DMS79 (cell line): ENCODE results near the gene LAMA3.

Experiments used
- DNase-seq: peaks from one replicate; lab custom pipeline; 2025; lab: John Stamatoyannopoulos, UW

Gene LAMA3

DNA sequence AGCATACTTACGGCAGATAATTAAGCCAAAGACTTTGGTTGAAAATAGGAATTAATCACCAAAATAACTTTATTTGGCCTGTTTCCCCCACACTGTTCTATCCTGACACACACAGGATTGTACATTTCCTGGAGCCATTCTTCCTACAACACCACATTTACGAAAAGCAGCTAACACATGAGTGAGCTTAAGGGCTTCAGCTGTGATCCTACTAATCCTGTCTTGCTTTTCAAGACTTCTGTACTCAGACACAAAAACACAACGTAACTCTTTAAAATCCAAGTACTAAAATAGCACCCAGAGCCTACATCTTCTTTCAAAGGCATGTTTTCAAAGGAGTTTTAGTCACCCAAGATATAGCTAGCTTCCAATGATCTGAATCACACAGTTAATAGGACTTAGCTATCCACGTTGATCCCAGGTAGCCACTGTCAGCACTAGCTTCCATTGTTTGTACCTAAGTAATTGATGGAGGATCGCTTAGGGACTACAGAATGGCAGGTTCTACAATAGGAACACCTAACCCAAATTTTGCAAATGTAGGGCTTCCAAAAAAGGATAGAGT is 282.5 kb downstream of the LAMA3 start:
- no peak for DNase-seq

DNA sequence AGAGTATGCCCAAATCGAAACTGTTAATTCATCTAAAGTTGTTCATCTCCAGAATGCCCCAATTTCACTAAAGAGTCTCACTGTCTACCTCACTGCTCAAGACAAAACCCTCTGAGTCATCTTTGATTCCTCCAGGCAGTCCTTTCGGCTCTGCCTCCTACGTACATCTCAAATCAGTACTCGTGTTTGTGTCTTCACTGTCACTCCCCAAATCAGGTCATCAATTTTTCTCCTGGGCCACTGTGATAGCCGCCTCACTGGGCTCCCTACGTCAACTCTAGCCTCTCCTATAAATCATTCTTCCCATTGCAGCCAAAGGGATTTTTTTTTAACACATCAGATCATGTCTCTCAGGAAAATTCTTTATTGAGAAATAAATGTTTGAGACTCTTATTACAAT is 283.2 kb downstream of the LAMA3 start:
- DNase-seq: no peak

DNA sequence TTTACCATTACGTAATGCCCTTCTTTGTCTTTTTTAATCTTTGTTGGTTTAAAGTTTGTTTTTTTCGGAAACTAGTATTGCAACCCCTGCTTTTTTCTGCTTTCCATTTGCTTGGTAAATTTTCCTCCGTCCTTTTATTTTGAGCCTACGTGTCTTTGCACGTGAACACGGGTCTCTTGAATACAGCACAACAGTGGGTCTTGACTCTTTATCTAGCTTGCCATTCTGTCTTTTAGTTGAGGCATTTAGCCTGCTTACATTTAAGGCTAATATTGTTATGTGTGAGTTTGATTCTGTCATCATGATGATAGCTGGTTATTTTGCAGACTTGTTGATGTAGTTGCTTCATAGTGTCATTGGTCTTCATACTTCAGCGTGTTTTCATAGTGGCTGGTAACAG is 287.9 kb downstream of the LAMA3 start:
- DNase-seq: no peak

DNA sequence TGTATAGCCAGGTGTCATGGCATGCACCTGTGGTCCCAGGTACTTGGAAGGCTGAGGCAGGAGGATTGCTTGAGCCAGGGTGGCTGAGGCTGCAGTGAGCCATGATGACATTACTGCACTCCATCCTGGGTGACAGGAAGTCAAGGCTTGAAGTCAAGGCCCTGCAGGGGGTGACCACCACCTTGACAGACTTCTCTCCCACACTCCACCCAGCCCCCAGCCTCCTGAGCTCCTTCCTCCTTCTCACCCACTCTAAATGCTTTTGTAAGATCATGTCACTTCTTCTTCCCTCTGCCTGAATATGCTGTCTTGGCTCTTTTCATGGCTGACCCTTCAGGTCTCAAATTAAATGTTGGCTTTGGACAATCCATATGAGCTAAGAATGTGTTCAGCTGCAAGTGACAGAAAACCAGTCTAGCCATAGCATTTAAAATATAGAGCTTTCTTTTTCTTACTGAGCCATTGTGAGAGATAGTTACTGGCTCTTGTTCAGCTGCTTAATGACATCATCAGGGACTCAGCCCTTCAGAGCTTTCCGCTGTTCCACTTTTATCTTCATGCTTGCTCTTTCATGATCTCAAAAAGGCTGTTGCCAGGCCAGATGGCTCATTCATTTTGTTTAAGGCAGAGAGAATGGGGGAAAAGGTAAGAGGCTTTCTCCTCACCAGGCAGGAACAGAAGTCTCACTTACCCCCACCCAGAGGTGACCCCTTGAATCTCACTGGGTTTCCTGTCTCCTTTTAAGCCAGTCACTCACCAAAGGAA is 288.6 kb downstream of the LAMA3 start:
- no peak for DNase-seq

DNA sequence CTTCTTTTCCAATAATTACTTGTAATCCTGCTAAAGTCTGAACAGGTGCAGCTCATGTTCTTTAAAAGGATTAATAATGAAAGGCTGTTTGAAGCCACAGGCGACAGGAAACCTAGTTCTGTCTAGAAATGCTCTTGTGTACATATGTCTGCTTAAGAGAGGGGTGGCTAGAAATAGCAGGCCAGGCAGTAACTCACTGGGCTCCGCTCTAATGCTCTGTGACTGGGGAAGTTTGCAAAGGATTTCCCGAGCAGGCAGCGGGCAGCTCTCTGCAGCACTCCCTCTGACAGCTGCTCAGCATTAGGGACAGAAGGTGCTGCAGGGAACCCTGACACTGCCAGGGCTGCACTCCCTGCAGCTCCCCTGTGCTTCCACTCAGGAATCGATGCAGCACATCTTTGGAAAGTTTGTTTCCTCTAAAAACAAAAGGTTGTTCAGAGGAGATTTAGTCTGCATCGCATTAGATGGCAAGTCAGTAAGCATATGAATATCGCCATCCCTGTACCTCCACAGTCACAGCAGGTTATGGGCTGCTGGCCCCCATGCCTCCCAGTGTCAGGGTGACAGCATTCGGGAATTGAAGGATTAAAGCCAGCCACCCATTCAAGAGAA is 292.2 kb downstream of the LAMA3 start:
- DNase-seq: no peak

DNA sequence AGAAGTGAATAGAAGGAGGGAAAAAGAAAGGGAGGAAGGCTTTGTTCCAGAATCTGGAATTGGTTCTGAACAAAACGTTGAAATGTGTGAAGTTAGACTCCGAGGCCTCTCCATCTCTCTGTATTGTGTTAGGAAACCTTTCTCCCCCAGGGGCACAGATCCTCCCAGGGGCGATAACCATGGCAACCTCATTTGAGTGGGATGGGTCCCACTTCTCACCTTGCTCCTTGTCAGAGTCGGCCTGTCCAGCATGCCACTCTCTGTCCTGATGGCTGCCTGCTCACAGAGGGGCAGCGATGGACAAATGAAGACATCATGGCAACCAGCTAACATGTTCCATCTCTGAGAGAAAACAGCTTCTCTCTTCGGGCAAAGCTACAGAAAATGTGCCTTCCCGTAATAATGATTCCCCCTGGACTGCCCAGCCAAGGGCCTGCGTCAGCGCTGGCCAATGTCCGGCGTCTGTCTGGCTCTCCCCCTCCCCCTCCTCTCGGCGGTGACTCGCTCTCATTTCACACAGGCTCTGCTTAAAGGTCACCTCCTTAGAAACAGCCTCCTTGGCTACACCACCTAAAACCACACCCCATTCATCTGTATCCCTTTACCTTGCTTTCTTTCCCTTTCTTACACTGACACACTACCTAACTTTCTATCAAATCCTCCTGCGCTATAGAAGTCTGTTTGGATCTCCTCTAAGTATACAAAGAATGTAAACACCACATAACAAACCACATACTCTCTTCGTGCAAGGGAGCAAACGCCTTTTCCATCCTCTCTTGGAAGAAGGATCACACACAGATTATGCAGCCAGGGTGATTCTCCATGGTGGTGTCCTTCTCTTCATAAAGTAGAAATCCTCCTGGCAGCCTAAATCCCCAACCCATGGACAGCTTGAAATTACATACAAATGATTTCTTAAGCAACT is 293.2 kb downstream of the LAMA3 start:
- no peak for DNase-seq

DNA sequence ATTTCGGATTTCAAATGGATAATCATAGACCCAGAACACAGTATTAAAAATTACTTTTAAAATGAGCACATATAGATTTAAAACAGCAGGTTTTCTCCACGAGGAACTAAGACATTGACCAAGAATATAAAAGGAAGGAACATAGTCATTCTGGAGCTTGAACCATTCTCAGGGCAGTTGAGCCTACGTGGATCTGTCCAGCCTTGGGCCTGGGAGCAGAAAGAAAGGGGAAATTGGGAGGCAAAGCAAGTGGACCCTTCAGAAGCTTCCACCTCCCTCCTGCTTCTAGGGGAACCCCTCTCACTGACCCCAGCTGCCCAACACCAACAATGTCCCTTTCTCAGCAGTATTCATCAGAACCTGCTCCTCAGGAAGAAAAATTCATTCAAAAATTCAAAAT is 293.9 kb downstream of the LAMA3 start:
- DNase-seq: no peak

DNA sequence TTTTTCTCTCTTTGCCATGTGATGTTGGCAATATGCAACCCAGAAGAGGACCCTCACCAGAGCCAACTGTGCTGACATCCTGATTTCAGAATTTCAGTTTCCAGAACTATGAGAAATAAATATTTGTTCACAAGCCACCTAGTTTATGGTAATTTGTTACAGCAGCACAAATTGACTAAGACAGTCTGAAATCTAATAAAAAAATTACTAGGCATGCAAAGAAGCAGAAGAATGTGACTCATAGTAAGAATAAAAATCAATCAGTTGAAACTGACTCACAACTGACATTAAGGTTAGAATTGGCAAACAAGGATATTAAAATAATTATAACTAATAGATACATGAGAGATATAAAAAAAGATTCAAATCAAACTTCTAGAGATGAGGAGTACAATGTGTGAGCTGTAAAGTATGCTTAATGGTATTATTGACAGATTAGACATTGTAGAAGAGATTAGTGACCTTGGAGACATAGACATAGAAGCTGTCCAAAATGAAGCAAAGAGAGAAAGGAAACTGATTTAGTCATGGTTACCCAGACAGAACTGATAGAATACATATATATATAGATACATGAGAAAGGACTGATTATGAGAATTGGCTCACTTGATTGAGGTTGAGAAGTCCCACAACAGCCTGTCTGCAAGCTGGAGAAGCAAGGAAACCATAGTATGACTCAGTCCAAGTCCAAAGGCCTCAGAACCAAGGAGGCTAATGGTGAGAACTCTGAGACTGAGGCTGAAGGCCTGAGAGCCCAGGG is 297.5 kb downstream of the LAMA3 start:
- no peak for DNase-seq

DNA sequence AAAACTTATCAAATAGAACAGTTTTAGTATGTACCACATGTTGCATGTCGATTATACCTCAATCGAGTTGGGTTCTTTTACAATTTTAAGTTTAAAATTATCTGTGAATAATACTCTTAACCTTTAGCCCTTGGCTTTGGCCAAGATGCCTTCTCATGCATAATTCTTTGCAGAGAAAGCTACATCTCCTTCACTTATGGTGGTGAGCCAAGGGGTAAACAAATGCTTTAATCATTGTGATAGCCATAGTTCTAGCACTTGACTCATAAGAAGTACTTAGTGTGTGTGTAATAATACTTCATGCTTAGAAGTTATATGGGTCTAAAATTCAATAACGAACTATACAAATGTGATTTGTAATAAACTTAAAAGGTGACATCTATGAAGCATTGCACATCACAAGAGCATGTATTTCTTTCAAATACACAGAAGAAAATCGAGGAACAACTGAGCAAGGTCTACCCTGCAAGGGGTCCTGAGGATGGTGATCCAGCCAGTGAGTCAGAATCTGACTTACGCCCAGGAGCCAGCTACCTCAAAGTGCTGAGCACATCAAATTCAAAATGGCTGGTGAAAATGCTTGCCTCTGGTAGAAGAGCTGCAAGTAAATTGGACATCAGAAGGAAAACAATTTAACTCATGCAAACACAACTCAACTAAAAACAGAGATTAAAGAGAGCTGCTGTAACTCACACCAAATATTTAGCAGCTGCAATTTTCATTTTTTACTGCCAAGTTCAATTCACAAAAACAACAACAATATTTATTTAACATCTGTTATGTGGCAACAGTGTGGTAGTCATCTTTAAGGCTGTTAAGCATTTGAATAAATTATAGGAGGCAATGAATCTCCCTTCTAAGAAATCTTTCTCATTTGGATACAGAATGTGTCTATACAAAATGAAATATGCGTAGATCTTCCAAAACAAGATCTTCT is 301.5 kb downstream of the LAMA3 start:
- no peak for DNase-seq

DNA sequence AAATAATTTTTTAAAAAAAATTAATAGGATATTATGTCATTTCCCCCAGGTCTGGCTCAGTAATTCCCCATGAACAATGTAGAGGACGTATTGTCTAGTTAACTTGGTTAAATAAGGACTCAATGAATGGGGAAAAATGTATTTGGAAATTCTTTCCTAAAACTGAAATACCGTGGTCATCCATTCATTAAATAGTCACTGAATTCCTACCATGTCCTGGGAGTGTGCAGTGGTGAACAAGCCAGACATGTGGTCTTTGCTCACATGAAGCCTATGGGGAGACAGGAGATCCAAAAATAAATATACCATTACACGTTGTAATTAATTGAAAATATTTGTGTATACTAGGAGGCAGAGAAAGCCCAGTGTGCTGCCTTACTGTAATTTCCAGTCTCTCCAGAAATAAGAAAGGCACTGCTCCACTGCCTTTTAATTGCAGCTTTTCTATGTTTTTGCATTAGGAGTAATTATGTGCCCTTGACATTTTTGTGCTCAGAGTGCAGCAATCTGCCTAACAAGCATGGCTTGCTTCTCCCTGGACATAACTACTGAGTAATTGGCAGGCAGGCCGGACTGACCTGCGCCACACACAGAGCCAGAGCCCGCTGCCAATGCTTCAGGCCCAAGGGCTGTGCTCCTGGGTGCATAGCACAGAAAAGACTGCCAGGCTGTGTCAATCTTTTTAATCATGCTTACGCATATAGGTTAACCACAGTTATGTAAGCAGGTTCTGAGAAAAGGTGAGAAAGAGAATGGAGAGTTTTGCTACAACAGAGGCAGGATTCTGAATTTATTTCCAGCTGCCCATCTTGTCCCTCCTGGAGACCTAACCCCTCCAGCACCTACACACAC is 303.1 kb downstream of the LAMA3 start:
- peak; percentile 36 for DNase-seq

DNA sequence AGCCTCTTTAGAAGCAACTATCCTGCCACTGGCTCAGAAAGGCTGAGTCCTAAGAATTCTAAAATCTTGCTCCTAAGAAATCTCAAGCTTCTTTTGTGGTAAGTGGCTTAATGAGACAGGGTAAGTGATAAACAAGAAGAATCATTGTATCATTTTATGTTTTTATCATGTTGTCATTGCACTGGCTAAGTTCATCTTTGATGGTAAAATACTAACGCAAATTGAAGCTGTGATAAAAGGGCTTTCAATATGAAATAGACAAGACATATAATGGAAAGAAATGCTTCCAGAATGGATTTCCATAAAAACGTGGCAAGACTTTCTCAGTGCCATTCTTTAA is 303.7 kb downstream of the LAMA3 start:
- no peak for DNase-seq

DNA sequence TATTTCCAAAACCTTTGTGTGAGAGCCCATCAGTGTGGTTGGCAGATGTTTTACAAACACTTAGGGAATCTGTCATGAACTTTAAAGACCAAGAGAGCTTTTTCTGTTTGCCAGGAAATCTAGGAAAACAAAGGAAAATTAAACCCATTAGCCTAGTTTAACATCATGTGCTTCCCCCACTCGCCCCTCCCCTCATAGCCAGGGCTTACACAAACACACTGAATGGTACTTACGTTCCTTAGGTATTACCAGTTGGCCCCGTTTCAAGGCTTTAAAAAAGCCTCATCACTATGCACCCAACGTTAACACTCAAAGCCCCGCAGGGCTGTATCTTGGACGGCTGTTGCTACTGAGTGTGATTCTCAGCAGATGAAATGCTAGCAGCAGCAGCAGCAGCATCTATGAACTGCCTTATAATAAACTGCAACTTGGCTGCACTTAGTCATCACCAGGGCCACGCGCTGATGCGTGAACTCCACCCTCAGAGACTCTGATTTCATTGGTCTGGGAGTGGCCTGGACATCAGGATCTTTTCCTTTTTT is 305.2 kb downstream of the LAMA3 start:
- peak; percentile 94 for DNase-seq

DNA sequence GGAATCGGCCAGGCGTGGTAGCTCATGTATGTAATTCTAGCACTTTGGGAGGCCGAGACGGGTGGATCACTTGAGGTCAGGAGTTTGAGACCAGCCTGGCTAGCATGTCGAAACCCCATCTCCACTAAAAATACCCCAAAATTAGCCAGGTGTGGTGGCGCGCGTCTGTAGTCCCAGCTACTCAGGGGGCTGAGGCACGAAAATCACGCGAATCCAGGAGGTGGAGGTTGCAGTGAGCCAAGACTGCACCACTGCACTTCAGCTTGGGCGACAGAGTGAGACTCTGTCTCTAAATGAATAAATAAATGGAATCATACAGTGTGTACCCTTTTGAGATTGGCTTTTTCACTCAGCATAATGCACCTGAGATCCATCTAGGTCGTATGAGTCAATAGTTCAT is 305.9 kb downstream of the LAMA3 start:
- DNase-seq: no peak

DNA sequence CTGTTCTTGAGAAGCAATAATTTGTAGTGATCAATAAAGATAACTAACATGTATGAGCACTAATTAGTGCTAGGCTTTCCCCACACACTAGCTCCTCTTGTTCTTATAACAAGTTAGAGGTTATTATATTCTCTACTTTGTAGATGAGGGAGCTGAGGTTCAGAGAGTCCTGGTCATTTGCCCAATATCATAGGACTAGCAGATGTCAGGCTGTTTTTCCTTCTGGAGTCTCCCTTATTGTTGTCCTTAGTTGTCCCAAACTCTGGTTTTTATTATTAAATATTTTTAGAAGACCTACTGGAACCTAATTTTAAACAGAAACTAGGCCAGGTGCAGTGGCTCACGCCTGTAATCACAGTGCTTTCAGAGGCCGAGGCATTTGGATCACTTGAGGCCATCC is 308.8 kb downstream of the LAMA3 start:
- no peak for DNase-seq

DNA sequence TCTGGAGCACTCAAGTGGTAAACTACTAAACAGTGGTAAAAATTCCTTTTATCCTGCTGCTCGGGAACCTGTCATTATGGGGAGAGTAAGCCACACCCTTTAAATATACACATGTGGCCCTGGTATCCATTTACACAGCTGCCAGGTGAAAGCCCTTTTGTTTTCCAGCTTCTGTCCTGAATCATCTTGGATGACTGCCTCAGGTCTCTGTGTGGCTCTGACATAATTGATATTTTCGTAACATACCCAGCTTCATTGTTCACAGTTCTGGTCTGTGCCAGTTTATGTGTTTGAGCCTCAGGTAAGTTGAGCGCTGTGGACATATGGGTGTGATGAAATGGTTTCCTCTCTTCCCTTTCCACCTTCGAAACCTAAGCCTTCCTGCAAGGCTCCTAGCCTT is 309.6 kb downstream of the LAMA3 start:
- DNase-seq: peak; percentile 71

DNA sequence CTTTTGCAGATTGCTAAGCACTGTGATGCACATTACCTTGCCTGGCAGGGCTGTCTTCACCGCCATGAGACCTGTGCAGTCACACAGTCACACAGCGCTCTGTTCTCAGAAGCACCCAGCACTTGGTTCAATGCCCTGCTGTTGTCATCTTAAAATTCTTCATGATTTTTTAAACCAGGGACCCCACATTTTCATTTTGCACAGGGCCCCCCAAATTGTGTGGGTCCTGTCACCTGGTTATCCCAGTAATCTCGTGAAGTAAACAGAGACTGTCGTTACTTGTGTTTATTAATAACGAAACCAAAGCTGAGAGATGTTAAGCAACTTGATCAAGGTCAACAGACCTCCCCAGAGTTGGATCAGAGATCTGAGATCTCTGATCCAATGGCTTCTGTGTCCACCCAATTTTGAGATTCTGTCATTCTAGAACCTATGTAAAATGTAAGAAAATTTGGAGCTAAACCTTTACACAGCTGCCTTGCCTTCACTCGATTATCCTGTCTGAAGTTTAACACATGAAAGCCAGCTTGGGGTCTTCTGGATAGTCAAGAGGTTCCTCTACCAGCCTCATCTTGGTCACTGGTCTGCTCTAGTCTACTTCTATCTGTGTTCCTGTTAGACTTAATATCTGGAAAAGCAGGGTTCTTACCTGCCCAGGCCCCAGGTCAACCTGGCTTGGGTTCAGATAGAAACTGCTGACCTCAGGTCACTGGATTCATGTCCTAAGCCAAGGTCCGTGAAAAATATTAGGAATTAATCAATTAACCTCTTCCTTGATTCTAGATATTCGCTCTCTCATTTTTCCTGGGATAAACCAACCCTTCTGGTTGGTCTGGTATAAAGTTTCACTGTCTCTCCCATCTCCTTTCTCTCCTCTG is 311.6 kb downstream of the LAMA3 start:
- no peak for DNase-seq

DNA sequence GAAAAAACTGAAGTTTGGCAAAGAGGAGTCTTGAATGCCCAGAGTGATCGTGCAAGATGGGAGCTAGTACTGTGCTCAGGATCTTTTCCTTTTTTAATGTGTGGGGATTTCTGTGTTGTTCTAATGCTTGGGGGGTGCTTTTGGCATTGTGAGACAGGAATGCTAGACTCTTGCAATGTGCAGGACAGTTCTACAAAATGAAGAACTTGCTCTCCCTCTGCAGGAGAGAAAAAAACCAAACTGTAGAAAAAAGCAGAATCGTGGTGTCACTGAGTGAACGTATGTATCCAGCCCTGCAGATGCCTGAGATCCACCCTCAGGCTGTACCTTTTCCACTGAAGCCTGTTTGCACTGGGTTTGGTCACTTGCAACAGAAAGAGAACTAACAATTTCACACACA is 313.2 kb downstream of the LAMA3 start:
- DNase-seq: no peak

DNA sequence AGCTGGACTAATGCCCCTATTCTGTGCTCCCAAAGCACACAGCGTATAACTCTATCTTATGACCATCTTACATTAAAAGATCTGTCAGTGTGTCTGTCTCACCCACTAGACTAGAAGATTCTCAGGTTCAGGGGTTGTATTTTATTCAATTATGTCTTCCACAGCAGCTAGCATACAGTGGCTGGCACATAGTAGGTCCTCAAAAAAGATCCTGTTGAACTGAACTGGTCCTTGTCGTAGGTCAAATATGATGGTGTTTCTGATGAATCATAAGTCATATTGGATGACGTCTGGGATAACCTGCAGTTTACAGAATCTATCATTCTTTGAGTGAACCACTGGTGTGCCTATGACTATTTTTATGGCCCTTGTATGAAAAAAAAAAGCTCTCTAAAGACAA is 314.0 kb downstream of the LAMA3 start:
- DNase-seq: no peak
